Lung microvascular endothelial cell (primary cell): ENCODE results near the gene AP1M1. TPM values are rescaled to one million over a fixed set of nuclear protein-coding genes. Genes with fewer than 3 reads are reported as not detected.

Experiments
- DNase-seq, 2 donors: peaks; one replicate each; pipeline versions ENCODE4 v3.0.0 to v3.0.0-alpha.2; 2010; ENCODE audit warnings: low read depth in 2 of 2
- total RNA-seq: library from RNA; depleted of rRNA; stranded (reverse); fragments of >200 nt; gene quantifications from 2 replicates; pipeline ENCODE4 v1.2.1, GENCODE V29; 2014

The AP1M1 gene
- total RNA-seq, 1 donor from 2014 or later: 59.3 TPM

DNA sequence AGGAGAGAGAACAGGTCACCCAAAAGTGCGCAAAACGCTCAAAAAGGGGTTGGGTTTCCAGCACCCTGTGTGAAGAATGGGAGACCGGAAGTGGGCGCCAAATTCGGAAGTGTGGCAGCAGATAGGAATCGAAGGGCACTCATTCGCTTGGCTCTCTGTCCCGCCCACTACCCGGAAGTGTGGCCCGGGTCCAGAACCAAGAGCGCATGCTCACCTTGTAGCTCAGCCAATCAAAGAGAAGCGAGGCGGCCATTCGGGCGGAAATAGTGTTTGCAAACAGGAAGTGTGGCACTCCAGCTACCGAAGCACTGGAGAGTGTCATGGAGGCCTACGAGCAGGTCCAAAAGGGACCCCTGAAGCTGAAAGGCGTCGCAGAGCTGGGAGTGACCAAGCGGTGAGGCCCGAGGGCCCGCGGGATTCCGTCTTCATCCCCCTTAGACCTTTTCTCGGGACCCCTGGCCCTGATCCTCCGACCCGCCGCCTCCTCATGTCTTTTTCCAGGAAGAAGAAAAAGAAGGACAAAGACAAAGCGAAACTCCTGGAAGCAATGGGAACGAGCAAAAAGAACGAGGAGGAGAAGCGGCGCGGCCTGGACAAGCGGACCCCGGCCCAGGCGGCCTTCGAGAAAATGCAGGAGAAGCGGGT, 12.5 kb upstream of the AP1M1 start, which contains the start of gene FAM32A:
Gene FAM32A (plus strand): TSS at position 288 of the 645 bp plus-strand sequence. CDS start 33 bp downstream, at position 321.
- peak; percentile 99 for DNase-seq

DNA sequence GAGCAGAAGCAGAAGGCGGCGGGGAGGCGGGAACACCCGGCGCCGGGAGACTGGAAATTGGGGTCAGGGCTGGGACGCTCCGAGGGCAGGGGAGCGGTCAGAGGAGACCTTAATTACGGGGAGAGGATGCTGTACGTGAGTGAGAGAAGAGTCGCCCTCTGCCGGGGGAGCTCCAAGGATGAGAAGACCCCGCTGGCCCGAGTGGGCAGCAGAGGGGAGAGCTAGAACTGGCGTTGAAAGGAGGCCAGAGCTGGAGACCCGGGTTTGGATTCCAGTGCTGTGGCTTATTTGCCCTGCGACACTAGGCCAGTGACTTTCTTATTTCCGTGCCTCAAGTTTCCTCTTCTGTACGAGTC, 12.0 kb upstream of the AP1M1 start:
- peak; percentile 57 to 66 for DNase-seq

DNA sequence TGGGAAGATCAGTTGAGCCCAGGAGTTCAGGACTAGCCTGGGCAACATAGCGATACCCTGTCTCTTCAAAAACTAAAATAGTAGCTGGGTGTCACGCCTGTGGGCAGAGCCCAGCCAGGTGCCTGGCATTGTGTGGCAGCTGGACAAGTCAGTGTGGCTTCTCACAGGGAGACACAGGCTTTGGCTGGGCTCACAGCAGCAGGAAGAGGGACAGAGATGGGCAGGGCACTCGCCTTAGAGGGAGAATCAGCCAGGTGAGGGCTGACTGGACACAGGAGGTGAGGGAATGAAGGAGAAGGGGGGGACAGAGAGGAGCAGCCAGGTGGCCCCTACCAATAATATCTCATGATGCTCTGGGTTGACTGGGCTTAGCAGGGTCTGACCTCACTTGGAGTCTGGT, 9.2 kb upstream of the AP1M1 start:
- DNase-seq: no peak

DNA sequence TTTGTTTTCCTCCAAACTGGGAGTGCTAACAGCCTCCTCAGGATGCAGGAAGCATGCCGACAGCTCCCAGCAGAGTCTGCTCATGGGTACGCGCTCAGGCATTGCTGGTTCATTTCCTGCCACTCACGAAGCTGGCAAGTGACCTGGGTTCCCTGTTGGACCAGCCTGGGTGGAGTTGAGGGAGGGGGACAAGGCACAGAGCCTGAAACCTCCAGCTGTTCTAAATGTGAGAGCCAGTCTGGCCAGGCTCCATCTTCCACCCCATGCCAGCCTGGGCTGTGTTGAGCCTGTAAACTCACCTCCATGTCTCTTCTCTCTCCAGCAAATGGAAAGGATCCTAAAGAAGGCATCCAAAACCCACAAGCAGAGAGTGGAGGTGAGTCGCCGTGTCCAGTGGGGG, 7.5 kb upstream of the AP1M1 start:
- peak in 1 of 2 donors; percentile 14 for DNase-seq

DNA sequence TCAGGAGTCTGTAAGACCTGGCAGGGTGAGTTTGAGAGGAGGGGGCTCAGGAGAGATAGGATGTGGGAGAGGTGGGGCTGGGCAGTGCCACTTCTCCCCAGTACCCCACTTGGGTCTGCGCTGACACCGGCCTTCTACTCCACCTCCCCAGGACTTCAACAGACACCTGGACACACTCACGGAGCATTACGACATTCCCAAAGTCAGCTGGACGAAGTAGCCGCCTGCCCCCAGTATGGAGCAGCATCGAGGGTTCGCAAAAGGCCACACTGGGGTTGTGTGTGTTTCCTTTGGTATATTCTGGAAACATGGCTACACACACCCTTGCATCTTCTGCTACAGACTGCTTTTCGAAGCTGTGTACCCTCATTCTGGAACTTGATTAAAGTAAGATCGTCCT, 7.0 kb upstream of the AP1M1 start:
- no peak for DNase-seq

DNA sequence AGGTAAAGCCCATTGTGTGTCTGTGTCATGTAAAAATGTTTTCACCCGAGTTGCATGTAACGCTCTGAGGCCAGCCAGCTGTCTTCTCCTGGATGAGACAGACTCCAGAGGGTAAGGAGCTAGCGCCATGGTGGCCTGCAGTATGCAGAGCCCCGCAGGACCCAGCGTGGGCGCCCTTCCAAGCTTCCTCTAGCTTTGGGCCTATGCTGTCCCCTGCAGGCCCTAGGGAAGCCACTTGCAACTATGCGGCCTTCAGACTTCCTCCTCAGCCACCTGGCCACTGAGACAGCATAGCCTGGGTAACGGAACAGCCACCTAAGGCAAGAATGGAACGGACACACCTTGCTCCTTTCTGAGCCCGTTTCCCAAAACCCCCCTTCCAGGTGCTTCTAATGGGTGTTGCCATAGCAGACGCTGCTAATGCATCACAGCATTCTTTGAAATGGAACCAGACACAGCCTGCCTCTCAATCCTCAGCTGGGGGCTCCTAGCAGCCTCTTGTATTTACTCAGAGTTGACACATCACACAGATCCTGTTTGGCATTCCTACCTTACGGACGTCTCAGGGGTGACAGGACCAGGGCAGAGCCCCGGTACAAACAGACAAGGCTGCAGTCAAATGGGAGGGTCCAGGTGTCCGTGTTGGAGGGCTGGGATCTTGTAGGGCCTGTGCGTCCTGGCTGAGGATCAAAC, 6.3 kb upstream of the AP1M1 start:
- DNase-seq: no peak

DNA sequence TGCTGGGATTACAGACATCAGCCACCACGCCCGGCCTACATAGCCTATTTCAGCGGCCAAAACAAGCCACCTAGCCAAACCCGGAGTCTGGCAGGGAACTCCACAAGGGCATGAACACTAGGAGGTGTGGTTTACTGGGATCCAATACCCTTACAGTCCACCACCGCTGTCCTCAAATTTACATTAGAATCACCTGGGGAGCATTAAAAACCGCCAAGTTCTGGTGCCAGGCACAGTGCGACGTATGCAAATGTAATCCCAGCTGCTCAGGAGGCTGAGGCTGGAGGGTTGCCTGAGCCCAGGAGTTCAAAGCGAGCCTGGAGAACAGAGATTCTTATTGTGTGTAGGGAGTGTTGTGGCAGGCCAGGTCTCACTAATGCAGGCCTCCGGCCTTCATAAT, 4.2 kb upstream of the AP1M1 start:
- DNase-seq: no peak

DNA sequence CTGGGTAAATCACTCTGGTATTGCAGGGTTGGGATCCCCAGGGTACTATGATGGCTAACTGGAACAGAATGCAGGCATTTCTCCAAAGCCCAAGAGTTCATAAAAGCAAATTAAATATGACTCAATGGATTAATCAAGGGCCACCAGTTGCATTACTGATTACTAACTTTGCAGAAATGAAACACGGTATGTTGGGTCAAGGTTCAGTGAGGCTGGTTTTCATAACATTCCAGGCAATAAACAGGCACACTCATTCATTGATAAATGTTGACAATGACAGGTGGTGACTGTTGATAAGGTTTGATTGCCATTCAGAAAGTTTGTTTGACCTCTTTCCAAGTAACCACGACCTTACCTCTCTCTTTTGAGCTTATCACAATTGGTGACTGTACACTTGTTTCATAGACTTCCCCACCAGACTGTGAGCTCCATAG, 506 bp upstream of the AP1M1 start:
- DNase-seq: peak in 1 of 2 donors; percentile 28

DNA sequence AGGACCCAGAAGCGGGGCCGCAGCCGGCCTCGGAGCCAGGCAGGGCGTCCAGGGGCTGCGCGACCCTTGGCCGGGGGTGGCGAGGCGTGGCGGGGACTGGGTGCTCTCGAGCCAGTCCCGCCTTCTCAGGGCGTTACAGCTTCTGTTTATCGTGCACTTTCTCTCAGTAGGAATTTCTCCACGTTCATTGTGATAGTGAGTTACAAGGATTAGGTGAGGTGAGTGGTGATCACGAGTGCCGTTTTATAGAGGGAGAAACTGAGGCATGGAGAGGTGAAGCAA, 600 bp downstream of the AP1M1 start:
- DNase-seq: no peak

DNA sequence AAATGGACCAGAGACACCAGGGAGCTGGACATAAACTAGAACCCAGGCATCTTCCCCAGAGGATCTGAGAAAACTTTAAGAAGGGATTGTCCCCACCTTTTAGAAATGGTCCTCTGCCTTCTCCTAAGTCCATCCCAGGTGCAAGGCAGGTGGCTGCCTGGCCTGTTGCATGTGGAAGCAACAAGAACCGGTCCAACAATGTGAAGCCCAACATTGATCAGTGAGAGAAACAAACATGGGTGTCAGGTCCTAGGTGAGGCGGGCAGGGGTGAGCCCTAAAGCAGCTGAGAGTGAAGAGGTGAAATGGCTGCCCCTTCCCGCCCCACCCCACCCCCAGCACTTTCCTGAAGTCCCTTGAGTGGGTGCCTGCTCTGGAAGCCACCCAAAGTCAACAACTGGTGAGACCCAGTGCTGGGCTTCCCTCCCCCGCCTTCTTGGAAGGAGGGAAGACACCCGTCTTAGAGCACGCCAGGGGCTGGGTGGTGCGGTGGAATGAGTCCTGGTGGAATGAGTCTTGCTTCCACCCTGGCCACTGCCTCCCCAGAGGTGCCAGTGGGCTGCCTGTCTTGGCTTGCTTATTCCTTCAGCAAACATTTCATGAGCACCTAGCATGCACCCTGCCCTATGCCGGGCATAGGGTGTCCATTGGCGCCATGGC, 1.7 kb downstream of the AP1M1 start:
- no peak for DNase-seq

DNA sequence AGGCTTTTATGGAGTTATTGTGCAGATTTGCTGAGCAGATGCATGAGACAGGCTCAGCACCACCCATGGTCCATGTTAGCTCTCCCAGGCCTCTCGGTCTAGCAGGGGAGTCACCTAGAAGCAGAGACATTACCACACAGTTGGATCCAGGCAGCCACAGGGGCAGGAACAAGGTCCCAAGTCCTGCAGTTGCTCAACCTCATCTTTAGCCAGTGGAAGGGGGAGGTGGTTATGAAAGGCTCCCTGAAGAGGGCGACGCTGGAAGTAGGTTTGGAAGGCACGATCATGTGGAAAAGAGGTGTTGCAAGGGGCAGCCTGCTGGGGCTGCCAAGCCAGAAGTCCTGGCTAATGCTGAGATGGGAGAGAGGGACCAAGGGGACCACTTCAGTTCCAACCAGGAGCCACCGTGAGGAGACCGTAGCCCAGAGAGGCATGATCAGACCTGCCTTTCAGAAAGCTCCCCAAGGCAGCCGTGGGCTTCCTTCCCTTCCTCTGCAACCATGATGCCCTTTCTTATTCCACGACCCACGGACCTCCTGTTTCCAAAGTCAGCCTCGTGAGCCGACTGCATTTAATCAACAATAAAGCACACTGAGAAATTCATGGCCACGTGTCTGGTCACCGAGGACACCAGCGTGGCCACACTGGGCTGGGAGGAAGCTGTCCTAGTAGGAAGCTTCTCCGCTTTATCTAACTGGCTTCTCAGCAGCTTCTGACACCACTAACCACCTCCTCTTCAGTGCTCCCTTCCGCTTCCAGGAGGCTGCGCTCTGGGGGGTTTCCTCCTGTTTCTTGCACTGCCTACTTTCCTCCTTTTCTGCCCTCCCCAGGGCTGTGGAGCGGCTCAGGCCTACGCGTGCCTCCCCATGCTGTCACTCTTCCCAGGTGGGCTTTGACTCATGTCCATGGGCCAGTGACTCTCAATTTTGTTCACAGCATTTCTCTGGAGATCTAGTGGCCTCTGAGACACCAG, 2.6 kb downstream of the AP1M1 start:
- DNase-seq: peak in 1 of 2 donors; percentile 15

DNA sequence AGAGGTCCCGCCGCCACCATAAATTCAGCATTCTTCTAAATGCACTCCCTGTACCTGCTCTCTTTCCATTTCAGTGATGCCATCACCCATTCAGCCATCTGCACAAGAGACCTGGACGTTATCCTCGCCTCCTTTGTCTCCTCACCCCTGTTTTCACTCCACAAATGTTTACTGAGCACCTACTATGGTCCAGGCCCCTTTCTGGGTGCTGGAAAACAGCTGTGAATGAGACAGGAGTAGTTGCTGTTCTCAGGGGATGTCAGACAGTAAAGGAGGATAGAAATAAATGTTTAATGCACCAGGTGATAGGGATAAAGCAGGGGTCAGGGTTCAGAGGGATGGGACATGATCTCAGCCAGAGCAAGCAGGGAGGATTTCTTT, 3.3 kb downstream of the AP1M1 start:
- DNase-seq: no peak

DNA sequence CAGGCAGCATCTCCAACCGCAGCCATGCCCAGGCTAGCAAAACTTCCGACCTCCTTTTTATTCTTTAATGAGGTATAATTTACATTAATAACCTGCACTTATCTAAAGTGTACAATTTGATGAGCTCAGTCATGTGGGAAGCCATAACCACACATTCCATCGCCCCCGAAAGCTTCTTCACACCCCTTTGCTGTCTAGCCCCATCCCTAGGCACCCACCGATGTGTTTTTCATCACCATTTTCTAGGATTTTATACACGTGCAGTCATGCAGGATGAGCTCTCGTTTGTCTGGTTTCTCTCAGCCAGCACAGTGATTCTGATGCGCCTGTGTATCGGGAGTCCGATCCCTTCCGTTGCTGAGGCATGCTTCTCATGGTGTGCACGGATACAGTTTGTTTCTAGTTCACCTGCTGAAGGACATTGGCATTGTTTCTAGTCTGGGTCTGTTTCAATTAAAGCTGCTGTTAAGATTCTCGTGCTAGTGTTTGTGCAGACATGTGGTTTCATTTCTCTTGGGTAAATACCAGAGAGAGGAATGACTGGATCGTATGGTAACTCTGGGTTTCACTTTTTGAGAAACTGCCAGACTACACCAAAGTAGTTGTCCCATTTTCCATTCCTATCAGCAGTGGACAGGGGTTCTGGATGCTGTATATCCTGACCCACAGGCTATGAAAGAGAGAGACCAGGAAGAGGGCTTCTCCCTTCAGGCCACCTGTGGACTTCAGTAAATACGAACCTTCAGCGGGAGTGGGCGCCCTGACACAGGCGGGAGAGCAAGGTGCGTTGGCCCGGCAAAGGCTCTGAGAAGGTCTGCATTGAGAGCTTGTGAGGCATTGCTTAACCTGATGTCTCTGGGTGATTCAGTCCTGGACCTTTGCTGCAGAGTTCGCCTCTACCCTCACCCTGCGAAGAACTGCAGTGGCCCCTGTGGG, 4.9 kb downstream of the AP1M1 start:
- DNase-seq: no peak

DNA sequence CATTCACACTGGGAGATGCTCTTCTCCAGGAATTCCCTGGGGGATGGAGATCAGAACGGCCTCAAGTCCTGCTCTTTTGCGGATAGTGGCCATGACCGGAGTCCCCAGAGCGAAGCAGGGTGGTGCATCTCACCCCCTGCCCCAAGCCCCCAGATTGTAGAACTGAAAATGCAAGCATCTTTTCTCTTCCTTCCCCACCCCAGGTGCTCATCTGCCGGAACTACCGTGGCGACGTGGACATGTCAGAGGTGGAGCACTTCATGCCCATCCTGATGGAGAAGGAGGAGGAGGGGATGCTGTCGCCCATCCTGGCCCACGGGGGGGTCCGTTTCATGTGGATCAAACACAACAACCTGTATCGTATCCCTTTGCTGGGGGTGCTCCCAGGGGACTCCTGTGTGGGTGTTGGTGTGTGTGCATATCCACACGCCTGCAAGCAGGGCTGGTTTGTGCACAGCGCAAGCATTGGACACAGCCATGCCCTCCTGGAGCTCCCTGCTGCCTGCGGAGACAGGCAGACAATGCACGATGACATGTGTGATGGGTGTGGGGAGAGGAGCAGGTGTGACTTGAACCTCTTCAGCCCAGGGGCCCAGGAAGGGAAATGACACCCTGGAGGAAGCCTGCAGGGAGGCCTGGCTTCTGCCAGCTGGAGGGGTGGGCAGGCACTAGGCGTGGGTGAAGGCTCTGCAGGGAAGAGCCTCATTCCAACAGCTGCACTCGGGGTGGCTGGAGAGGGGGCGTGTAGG, 5.7 kb downstream of the AP1M1 start:
- no peak for DNase-seq

DNA sequence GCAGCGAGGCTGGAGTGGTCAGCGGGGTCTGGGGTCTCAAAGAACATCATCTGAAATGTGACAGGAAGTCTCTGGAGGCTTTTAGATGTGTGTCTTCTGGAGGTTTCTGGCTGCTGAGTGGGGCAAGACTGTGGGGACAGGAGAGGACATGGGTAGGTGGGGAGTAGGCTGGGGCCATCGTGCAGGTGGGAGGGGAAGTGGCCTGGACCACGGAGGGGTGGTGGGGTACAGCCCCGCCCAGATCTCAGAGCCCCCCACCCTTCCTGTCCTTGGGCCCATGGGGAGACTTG, 6.2 kb downstream of the AP1M1 start:
- no peak for DNase-seq

DNA sequence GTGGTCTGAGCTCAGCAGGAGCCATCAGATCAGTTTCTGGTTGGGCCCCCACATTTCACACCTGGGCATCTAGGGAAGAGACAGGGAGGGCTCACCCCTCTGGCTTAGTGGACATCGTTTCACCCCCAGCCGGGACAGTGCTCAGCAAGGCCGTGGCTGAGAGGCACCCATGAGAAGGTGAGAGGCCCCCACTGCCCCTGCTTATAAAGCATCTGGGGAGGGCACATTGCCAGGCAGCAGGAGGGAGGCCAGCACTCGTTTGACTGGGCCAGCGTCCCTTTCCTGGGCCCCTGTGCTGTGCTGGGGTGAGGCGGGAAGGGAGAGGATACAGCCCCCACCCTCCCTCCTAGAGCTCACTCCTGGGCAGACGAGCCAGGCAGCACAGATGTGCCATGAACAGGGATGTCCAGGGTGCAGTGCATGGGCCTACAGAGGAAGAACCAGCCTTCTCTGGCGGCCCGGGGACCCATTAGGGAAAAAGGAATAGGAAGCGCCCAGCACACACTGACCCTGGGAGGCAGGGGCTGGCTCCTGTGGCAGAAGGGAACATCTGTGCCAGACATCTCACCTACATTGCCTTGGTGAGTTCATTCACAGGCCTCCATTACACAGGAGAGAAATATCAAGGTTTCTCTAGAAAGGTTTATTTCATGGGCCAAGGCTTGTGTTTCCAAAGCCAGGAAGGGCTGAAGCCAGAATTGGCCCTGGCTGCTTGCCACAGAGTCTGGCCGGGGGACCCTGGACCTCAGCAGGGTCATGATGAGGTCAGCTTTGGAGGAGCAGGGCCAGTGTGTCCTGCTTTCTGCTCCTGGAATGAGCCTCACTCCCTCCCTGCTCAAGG, 7.7 kb downstream of the AP1M1 start:
- DNase-seq: no peak

DNA sequence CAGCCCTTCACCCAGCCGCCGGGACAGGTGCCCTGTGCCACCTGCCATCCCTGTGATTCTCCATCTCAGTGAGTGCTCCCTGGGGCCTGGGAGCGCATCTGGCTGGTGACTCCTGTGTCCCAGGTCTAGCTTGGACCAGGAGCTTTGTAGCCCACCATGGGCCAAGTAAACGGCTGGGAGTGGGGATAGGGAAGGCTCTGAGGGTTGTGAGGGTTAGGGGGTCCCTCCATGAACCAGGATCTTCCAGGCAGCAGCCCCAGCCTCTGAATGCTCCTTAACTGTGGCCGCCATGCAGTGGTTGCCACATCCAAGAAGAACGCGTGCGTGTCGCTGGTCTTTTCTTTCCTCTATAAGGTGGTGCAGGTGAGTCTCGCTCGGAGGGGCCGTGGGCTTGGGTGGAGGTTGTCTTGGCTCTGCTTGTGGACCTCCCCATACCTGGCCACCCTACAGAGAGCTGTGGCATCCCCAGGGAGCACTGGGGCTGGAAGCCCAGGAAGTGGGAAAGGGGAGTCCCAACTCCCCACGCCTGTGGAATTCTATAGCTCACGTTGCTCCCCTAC, 8.4 kb downstream of the AP1M1 start:
- no peak for DNase-seq

DNA sequence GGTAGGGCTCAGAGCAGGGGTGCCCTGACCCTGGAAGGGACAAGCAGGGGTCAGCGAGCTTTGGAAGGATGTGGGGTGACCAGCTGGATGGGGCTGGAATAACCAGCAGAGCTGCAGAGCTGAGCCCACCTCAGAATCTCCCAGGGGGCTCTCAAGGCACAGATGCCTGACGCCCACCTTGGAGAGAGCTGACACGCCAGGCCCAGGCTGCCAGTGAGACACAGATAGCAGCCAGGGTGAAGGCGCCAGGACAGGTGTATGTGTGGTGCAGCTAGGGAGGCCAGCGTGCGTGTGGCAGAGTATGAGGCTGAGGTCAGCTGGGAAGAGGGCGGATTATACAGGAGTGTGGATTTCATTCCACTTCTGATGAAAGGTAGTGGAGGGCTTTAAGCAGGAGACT, 8.9 kb downstream of the AP1M1 start:
- no peak for DNase-seq

DNA sequence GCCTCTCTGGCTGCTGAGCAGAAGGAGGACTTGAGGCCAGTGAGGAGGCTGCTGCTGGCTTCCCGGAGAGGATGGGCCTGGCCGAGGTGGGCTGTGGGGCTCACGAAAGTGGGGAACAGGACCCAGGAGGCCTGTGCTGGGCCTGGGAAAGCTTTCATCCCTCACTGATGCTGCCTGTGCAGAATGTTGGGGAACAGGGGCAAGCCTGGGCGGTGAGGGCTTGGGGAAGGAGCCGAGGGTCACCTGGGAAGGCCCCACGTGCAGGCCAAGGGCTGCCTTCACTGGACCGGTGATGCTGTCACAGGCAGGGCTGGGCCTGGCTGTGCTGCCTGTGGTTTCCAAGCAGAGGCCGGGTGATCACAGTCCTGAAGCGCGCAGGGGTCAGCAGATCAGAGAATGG, 9.4 kb downstream of the AP1M1 start:
- no peak for DNase-seq
